ENCODE measurements around the gene SPEG. TPM values are rescaled to one million over a fixed set of nuclear protein-coding genes. Genes with fewer than 3 reads are reported as not detected.

SPEG gene
- total RNA-seq, 1 experiment from 2014 or later, result 56.6 TPM

- Histone ChIP-seq H2AFZ (ENCODE audit: low read depth, low read length, poor library complexity, severe bottlenecking) (no peak overlapping the region), H3K9me2 (ENCODE audit: insufficient read depth) (no peaks in the 10 kb centered on the region), H3K36me3 (ENCODE audit: control insufficient read depth in 1 of 2, insufficient read depth in 2 of 2, low read length in 2 of 2) (peaks cover 0 to 28% of the 10 kb centered on the region in 2 experiments; a peak in 2 of 4 replicates), H3K27ac (ENCODE audit: low read depth, low read length) (peak overlapping the region; percentile 49; the same call in 1 of the 2 replicates), H3K4me1 (ENCODE audit: control insufficient read depth in 1 of 2, insufficient read depth in 2 of 2, low read length in 2 of 2) (peaks cover 24 to 70% of the 10 kb centered on the region in 2 experiments), H3K27me3 (ENCODE audit: insufficient read depth, low read length) (no peaks in the 10 kb centered on the region), H3K79me2 (ENCODE audit: insufficient read depth, low read length) (peaks cover 36% of the 10 kb centered on the region), H3K9ac (ENCODE audit: low read length) (0 out of 2 replicates have a peak overlapping the region, but pooled peaks have one; percentile 24), H3K4me2 (ENCODE audit: low read length) (peak overlapping the region; percentile 57), H4K20me1 (ENCODE audit: insufficient read depth) (peaks cover 6% of the 10 kb centered on the region; the same call in 1 of the 2 replicates), H3K9me3 (ENCODE audit: control insufficient read depth in 1 of 2, insufficient read depth in 1 of 2, low read depth in 1 of 2, low read length in 2 of 2) (no peaks in the 10 kb centered on the region), H3K4me3 (replicated peaks in 1 of 2; ENCODE audit: low read depth in 1 of 2, low read length in 2 of 2) (no peak overlapping the region)
- ChIA-PET RAD21 (ENCODE audit: low non-redundant PET in 1 of 2, low total read pairs in 2 of 2, uncharacterized antibody in 2 of 2, unreplicated experiment in 2 of 2) (interaction anchor here in 1 of 2 experiments (0.5 kb wide), 1 partner anchor 15 kb away, joined by 6 read pairs; no protein-coding TSS in a partner anchor), POLR2A (no interaction called here), CTCF (interaction anchor here (1.1 to 1.5 kb wide), 2 partner anchors 41 to 42 kb away, joined by 3 read pairs; a partner anchor contains a TSS)
- TF ChIP-seq CBX3 (IDR thresholded peaks at IDR 0.05; ENCODE audit: low read depth) (no peak), ELF1 (IDR thresholded peaks at IDR 0.05; ENCODE audit: borderline replicate concordance, low read depth) (no peak), CEBPB (IDR thresholded peaks at IDR 0.05; ENCODE audit: low read depth) (no peak), SIN3A (IDR thresholded peaks at IDR 0.05; ENCODE audit: low read depth) (no peak), TCF7L2 (IDR thresholded peaks at IDR 0.05; ENCODE audit: borderline replicate concordance, extremely low read depth, insufficient read depth, insufficient read length) (no peak), RAD21 (IDR thresholded peaks at IDR 0.05; ENCODE audit: low read depth) (no peak), JUND (IDR thresholded peaks at IDR 0.05) (no peak), EZH2phosphoT487 (IDR thresholded peaks at IDR 0.05; ENCODE audit: borderline replicate concordance) (no peak), EGR1 (IDR thresholded peaks at IDR 0.05; ENCODE audit: low read depth) (no peak), ZNF274 (IDR thresholded peaks at IDR 0.05; ENCODE audit: low read depth, low read length) (no peak), FOSL1 (IDR thresholded peaks at IDR 0.05; ENCODE audit: low read depth) (no peak), ZFX (IDR thresholded peaks at IDR 0.05) (no peak), YY1 (IDR thresholded peaks at IDR 0.05; ENCODE audit: extremely low read depth, insufficient replicate concordance, low read depth, low read length) (no peak), POLR2AphosphoS5 (IDR thresholded peaks at IDR 0.05; ENCODE audit: low read depth, low read length) (no peak), EZH2 (IDR thresholded peaks at IDR 0.05) (no peak), POLR2A (IDR thresholded peaks at IDR 0.05; ENCODE audit: borderline replicate concordance, extremely low read depth, insufficient read depth, insufficient read length) (no peak), SRF (IDR thresholded peaks at IDR 0.05; ENCODE audit: low read depth) (no peak)
- TF ChIP-seq, protein P1, sequence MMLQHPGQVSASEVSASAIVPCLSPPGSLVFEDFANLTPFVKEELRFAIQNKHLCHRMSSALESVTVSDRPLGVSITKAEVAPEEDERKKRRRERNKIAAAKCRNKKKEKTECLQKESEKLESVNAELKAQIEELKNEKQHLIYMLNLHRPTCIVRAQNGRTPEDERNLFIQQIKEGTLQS (IDR thresholded peaks at IDR 0.05), result no peak
- no TSS peak for BruUV-seq (replicated peaks)
- intact Hi-C loops (cut with micrococcal nuclease), result loop anchor here (10.0 kb wide), 1 partner anchor 362 kb away; the partner anchor contains the start of genes CNPPD1, RETREG2 and SLC23A3
- ATAC-seq, result no peak
- DNase-seq (ENCODE audit: low read depth, low spot score), result no peak
These were observed 102.3 kb downstream of the SPEG start for GRCh38 chr2:219536967-219537366.
